GM12801 (cell line): ENCODE data around the gene CTDSPL.

ENCODE experiments used
- CTCF ChIP-seq: IDR thresholded peaks from one replicate; pipeline ENCODE4 v1.5.1; 2011; ENCODE audit warnings: control low read depth; ENCODE audit not compliant: insufficient read length; ENCODE audit errors: extremely low read depth

The CTDSPL gene

DNA sequence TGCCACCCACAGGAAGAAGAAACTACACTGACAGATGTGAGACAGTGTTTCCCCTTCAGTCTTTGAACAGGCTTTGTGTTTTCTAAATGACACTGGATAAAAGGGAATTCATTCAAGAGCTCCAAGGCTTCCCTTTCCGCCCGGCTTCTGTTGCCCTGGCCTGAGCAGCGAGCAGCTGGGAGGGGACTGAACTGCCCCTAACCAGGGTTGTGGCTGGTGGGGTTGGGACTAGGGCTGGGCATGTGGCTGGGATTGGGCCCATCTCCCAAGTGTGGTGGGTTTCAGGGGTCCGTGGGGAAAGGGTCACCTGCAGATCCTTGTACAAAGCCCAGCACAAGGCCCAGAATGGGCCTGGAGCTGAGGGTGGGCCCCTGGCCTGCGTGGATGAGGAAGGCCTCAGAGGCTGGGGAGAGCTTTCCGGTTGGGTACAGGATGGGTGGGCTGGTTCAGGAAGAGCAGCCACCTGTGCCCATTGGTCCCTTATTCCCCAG, 139.3 kb downstream of the CTDSPL start:
- TF ChIP-seq CTCF = no peak

GRCh38 chr3:38001456-38002081, 139.9 kb downstream of the CTDSPL start:
- TF ChIP-seq CTCF = no peak

DNA sequence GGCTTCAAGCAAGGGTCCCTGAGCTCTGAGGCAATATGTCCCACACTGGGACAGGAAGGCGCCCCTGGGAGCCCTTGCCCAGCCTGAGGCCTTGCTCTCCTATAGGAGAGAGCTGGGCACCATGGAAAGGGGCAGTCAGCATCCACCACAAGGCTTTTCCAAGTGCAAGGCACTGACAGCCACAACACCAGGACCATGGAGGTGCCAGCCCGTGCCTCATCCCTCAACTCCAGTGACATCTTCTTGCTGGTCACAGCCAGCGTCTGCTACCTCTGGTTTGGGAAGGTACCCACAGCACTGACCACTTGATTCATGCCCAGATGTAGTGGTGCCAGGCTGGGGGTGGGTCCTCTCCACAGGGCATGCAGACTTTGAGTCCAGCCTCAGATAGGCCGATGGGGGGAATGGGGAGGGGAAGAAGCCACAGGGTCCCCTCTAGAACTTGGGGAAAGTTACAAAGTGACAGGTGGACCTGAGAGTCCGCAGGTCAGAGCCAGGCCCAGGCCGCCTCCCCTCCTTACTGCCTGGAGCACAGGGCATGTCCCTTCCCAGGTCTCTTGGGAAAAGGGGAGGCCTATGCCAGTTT, 140.7 kb downstream of the CTDSPL start:
- TF ChIP-seq CTCF = no peak

GRCh38 chr3:38002940-38003339, 141.3 kb downstream of the CTDSPL start:
- no peak for TF ChIP-seq CTCF

GRCh38 chr3:38003371-38003816, 141.7 kb downstream of the CTDSPL start:
- no peak for TF ChIP-seq CTCF

DNA sequence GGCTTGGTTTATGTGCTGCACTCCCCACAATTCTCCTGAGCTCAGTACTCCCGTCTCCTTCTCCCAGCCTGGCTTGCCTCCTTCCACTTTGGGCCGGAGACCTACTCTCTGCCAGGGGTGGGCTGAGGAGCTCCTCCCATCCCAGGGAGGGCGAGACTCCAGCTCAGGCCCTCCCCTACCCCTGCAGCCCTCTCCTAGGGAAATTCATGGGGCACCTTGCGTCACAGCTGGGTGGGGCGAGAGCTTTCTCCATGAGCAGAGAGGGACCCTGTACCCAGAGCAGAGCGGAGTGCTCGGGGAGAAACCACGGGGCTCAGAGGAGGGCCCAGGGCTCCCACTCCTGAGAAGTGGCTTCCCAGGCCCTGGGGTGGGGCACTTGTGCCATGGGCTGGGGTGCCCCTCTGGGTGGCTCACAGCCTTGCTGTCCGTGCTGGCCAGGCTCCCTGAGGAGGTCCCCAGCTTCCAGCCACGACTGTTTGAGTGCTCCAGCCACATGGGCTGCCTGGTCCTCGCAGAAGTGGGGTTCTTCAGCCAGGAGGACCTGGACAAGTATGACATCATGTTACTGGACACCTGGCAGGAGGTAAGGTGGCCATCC, 142.2 kb downstream of the CTDSPL start:
- TF ChIP-seq CTCF = no peak

- TF ChIP-seq CTCF = no peak
Observed at GRCh38 chr3:38004415-38005075, 142.9 kb downstream of the CTDSPL start.
